A673 (cell line): ENCODE results near the gene ANKS1B. TPM values are rescaled to one million over a fixed set of nuclear protein-coding genes. Genes with fewer than 3 reads are reported as not detected.

Experiments
- BruUV-seq: library from RNA; stranded (reverse); fragments of 400-500 nt; replicated peaks from 2 replicates; lab custom pipeline; 2021; lab: Mats Ljungman, UMichigan
- CTCF ChIA-PET: fragments of 300-600 bp; sonication (Branson Sonifier 250); formaldehyde crosslinking; loops from one replicate; lab custom pipeline; 2022; ENCODE audit warnings: antibody characterized with exemption; lab: Charles Lee
- POLR2A ChIA-PET: fragments of 300-600 bp; sonication (Branson Sonifier 250); formaldehyde crosslinking; loops from one replicate; lab custom pipeline; 2022; ENCODE audit warnings: antibody characterized with exemption; ENCODE audit not compliant: low non-redundant PET; lab: Charles Lee
- DNase-seq: peaks from one replicate; pipeline ENCODE4 v3.0.0-alpha.2; 2015; ENCODE audit warnings: low spot score
- H3K27ac ChIP-seq: fragments of 200-600 bp; sonication (generic); 2 replicates; pipeline ENCODE4 v1.5.1; 2016; ENCODE audit warnings: mixed run types, low read depth, mild to moderate bottlenecking, mixed read lengths, antibody characterized with exemption, low read length; ENCODE audit not compliant: poor library complexity, severe bottlenecking
- H3K27me3 ChIP-seq: fragments of 200-600 bp; sonication (generic); replicated peaks from 2 replicates; pipeline ENCODE4 v1.6.1; 2017; ENCODE audit warnings: mixed run types, low read depth, mild to moderate bottlenecking, mixed read lengths, antibody characterized with exemption, low read length; ENCODE audit not compliant: insufficient read depth, poor library complexity
- H3K36me3 ChIP-seq: fragments of 200-600 bp; sonication (generic); 2 replicates; pipeline ENCODE4 v1.6.1; 2016; ENCODE audit warnings: mixed run types, mild to moderate bottlenecking, mixed read lengths, antibody characterized with exemption, low read length; ENCODE audit not compliant: insufficient read depth, poor library complexity, severe bottlenecking
- H3K4me1 ChIP-seq: fragments of 200-600 bp; sonication (generic); 2 replicates; pipeline ENCODE4 v1.6.1; 2017; ENCODE audit warnings: mixed run types, mild to moderate bottlenecking, mixed read lengths, antibody characterized with exemption, low read length; ENCODE audit not compliant: insufficient read depth, poor library complexity, severe bottlenecking
- H3K4me3 ChIP-seq: fragments of 200-600 bp; sonication (generic); 2 replicates; pipeline ENCODE4 v1.5.1; 2016; ENCODE audit warnings: low read depth, mixed run types, mild to moderate bottlenecking, mixed read lengths, low read length; ENCODE audit not compliant: poor library complexity, severe bottlenecking
- H3K9me3 ChIP-seq: fragments of 200-600 bp; sonication (generic); 2 replicates; pipeline ENCODE4 v1.6.1; 2016; ENCODE audit warnings: mixed run types, low read depth, mild to moderate bottlenecking, mixed read lengths, antibody characterized with exemption, low read length; ENCODE audit not compliant: poor library complexity, severe bottlenecking
- EZH2 ChIP-seq: fragments of 200-600 bp; sonication (generic); IDR thresholded peaks from 2 replicates; pipeline ENCODE4 v1.6.1; 2017; ENCODE audit warnings: borderline replicate concordance, low read depth, mild to moderate bottlenecking, mixed read lengths, antibody characterized with exemption, low read length; ENCODE audit not compliant: poor library complexity, severe bottlenecking
- intact Hi-C: fragments of 100-400 bp; cut with micrococcal nuclease; formaldehyde crosslinking; loops from one replicate; pipeline ENCODE4 v1.10.0; 2022; ENCODE audit not compliant: unreplicated experiment
- total RNA-seq: library from RNA; stranded (reverse); gene quantifications from 2 replicates; pipeline ENCODE4 v1.2.3, GENCODE V29; 2021
- TF ChIP-seq, protein P1 (sequence below): fragments of 300-800, 200-600 bp; sonication (generic); conservative IDR thresholded peaks from 2 replicates; pipeline ENCODE4 v1.5.1; 2017; ENCODE audit warnings: low read depth, mild to moderate bottlenecking, antibody characterized with exemption, low read length, moderate library complexity, mixed read lengths

Gene ANKS1B
- total RNA-seq, 1 experiment from 2014 or later = 0.99 TPM

DNA sequence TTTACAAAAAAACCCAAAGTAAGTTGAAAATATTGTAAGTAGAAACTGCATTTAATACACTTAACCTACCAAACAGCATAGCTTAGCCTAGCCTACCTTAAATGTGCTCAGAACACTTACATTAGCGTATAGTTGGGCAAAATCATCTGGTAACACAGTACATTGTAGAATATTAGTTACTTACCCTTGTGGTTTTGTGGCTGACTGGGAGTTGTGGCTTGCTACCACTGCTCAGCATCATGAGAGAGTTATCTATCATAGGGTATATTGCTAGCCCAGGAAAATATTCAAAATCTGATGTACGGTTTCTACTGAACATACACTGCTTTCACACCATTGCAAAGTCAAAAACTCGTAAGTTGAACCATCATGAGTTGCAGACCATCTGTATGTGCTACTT lies 478.9 kb downstream of the ANKS1B start:
- POLR2A ChIA-PET = no interaction called here
- CTCF ChIA-PET = no interaction called here
- Histone ChIP-seq H3K4me3 (no peak overlapping the region), H3K4me1 (no peaks in the 10 kb centered on the region), H3K36me3 (no peaks in the 10 kb centered on the region), H3K9me3 (no peaks in the 10 kb centered on the region), H3K27me3 (no peaks in the 10 kb centered on the region), H3K27ac (no peak overlapping the region)
- TF ChIP-seq, protein P1, sequence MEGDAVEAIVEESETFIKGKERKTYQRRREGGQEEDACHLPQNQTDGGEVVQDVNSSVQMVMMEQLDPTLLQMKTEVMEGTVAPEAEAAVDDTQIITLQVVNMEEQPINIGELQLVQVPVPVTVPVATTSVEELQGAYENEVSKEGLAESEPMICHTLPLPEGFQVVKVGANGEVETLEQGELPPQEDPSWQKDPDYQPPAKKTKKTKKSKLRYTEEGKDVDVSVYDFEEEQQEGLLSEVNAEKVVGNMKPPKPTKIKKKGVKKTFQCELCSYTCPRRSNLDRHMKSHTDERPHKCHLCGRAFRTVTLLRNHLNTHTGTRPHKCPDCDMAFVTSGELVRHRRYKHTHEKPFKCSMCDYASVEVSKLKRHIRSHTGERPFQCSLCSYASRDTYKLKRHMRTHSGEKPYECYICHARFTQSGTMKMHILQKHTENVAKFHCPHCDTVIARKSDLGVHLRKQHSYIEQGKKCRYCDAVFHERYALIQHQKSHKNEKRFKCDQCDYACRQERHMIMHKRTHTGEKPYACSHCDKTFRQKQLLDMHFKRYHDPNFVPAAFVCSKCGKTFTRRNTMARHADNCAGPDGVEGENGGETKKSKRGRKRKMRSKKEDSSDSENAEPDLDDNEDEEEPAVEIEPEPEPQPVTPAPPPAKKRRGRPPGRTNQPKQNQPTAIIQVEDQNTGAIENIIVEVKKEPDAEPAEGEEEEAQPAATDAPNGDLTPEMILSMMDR = no peak
- no peak for TF ChIP-seq EZH2
- no TSS peak for BruUV-seq
- intact Hi-C loops = no loop called here
- DNase-seq = no peak

DNA sequence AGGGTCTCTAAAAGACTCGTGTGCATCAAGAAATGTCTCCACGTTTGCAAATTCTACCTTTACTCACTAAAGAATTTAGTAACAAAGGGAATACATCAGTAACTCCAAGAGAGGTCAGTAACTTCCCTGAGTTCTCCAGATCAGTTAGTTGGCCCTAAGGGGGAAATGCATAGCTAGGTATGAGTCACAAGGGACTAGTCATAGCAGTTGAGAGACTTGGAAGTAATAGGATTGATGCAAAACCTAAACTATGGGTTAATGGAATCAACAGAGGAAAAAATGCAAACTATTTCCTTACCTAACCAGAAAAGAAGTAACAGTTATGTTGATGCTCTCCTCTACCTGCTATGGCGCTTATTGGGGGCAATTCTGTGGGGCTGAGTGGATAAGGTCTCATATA lies 486.0 kb downstream of the ANKS1B start:
- Histone ChIP-seq H3K4me3 (no peak overlapping the region), H3K27me3 (no peaks in the 10 kb centered on the region), H3K9me3 (no peaks in the 10 kb centered on the region), H3K4me1 (no peaks in the 10 kb centered on the region), H3K36me3 (no peaks in the 10 kb centered on the region), H3K27ac (no peak overlapping the region)
- intact Hi-C loops = no loop called here
- POLR2A ChIA-PET = no interaction called here
- CTCF ChIA-PET = no interaction called here
- no peak for DNase-seq
- BruUV-seq = no TSS peak
- TF ChIP-seq, protein P1 = no peak
- TF ChIP-seq EZH2 = no peak

DNA sequence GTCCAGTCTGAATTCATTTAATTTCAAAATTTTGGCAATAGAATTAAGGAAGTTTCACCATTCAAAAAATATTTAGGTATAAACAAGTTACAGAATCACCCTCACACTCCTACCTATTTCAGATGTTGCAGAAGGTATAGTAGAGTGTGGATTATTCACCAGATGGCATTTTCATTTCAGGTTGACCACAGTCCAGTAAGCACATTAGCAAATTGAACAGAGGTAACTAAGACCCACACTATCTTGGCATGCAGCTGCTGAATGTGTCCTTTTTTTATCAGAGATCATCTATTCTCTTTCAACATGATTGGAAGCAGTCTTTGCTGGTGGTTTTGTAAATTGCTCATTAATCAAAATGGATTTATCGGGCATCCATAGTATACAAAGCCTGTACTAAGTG lies 488.9 kb downstream of the ANKS1B start:
- Histone ChIP-seq H3K4me1 (no peaks in the 10 kb centered on the region), H3K27ac (no peak overlapping the region), H3K4me3 (no peak overlapping the region), H3K9me3 (no peaks in the 10 kb centered on the region), H3K36me3 (no peaks in the 10 kb centered on the region), H3K27me3 (no peaks in the 10 kb centered on the region)
- POLR2A ChIA-PET = no interaction called here
- intact Hi-C loops = no loop called here
- no peak for DNase-seq
- CTCF ChIA-PET = no interaction called here
- BruUV-seq = no TSS peak
- TF ChIP-seq EZH2 = no peak
- TF ChIP-seq, protein P1 = no peak
